HepG2 (cell line): Measurements from ENCODE around the gene CYSRT1. TPM values are rescaled to one million over a fixed set of nuclear protein-coding genes. Genes with fewer than 3 reads are reported as not detected.
A peak's percentile ranks its signal among the peaks of the same experiment; 100 is the strongest.

Source experiments
- AGO2 ChIP-seq: fragments of 200-400 bp; formaldehyde crosslinking; optimal IDR thresholded peaks from 2 replicates; pipeline ENCODE3; 2017; ENCODE audit warnings: mild to moderate bottlenecking, low read depth, low read length, moderate library complexity
- ARID4A ChIP-seq: sonication (generic); formaldehyde crosslinking; IDR thresholded peaks from 2 replicates; pipeline ENCODE4 v1.5.0; 2020; ENCODE audit warnings: mild to moderate bottlenecking, missing genetic modification reagents, borderline replicate concordance
- ATF2 ChIP-seq: sonication (generic); formaldehyde crosslinking; IDR thresholded peaks from 2 replicates; pipeline ENCODE4 v1.4.0; 2020; ENCODE audit warnings: missing genetic modification reagents
- CHD2 ChIP-seq: IDR thresholded peaks from 2 replicates; pipeline ENCODE4 v1.6.1; 2011; ENCODE audit warnings: low read depth, low read length, improper control_type of control experiment
- CREM ChIP-seq, 2 experiments: sonication (generic) in 1 of 2; formaldehyde crosslinking in 1 of 2; IDR thresholded peaks; 2 replicates each; pipeline versions ENCODE4 v1.4.0 to v1.6.1; 2016 to 2020; ENCODE audit warnings: antibody characterized with exemption in 1 of 2, mild to moderate bottlenecking in 1 of 2, missing genetic modification reagents in 1 of 2
- MIER3 ChIP-seq: IDR thresholded peaks from 2 replicates; pipeline ENCODE4 v1.6.1; 2016; ENCODE audit warnings: missing compliant biosample characterization, borderline replicate concordance
- PHF20 ChIP-seq: sonication (generic); formaldehyde crosslinking; IDR thresholded peaks from 2 replicates; pipeline ENCODE4 v1.5.0; 2020; ENCODE audit warnings: mild to moderate bottlenecking, missing genetic modification reagents
- PRDM15 ChIP-seq: sonication (generic); formaldehyde crosslinking; IDR thresholded peaks from 2 replicates; pipeline ENCODE4 v1.4.0; 2020; ENCODE audit warnings: missing genetic modification reagents
- RBM39 ChIP-seq: fragments of 200-400 bp; formaldehyde crosslinking; IDR thresholded peaks from one replicate; pipeline ENCODE4 v1.6.1; 2018; ENCODE audit warnings: antibody characterized with exemption, mild to moderate bottlenecking, low read depth, low read length; ENCODE audit not compliant: poor library complexity, severe bottlenecking
- RXRB ChIP-seq: IDR thresholded peaks from 2 replicates; pipeline ENCODE4 v1.6.1; 2016; ENCODE audit warnings: borderline replicate concordance, missing genetic modification reagents, missing compliant biosample characterization
- SOX5 ChIP-seq: IDR thresholded peaks from 2 replicates; pipeline ENCODE4 v1.6.1; 2016; ENCODE audit warnings: borderline replicate concordance
- TGIF2 ChIP-seq: IDR thresholded peaks from 2 replicates; pipeline ENCODE4 v1.6.1; 2016; ENCODE audit warnings: control low read depth, missing compliant biosample characterization
- TP53 ChIP-seq: sonication (generic); formaldehyde crosslinking; conservative IDR thresholded peaks from 2 replicates; pipeline ENCODE4 v1.4.0; 2020; ENCODE audit warnings: missing genetic modification reagents
- YEATS2 ChIP-seq: sonication (generic); formaldehyde crosslinking; IDR thresholded peaks from 2 replicates; pipeline ENCODE4 v1.4.0; 2020; ENCODE audit warnings: missing genetic modification reagents, borderline replicate concordance
- ZFP1 ChIP-seq: IDR thresholded peaks from 2 replicates; pipeline ENCODE4 v1.6.1; 2016
- ZNF101 ChIP-seq: sonication (generic); formaldehyde crosslinking; IDR thresholded peaks from 2 replicates; pipeline ENCODE4 v1.4.0; 2020; ENCODE audit warnings: mild to moderate bottlenecking, low read depth, missing genetic modification reagents, borderline replicate concordance
- ZNF460 ChIP-seq: sonication (generic); formaldehyde crosslinking; IDR thresholded peaks from 2 replicates; pipeline ENCODE4 v1.5.1; 2020; ENCODE audit warnings: missing genetic modification reagents, mild to moderate bottlenecking, borderline replicate concordance
- polyA plus RNA-seq, 8 experiments: library from polyadenylated mRNA; depleted of rRNA in 3 of 8; stranded (reverse) in 7 of 8; unstranded in 1 of 8; fragments of >200 nt; fragmentation: Illumina TruSeq in 4 of 8; extraction: Trizol in 4 of 8; gene quantifications; 2 replicates each; pipeline versions ENCODE4 v1.2.1 to v1.2.3, GENCODE V29; 2011 to 2016; ENCODE audit warnings: low read depth in 4 of 8, missing spikeins in 1 of 8, mixed read lengths in 1 of 8; ENCODE audit not compliant: insufficient read depth in 1 of 8
- total RNA-seq, 5 experiments: library from RNA; depleted of rRNA; stranded (reverse); fragments of >200 nt; fragmentation: Illumina TruSeq; extraction: Trizol; gene quantifications; 2 replicates each; pipeline ENCODE4 v1.2.3, GENCODE V29; 2016; ENCODE audit warnings: low read depth in 1 of 5

Gene CYSRT1
- total and polyA plus RNA-seq, 2 of the 13 experiments (the other 11 are each of a cell fraction or from before 2014, with no cell fraction given): 1.5 to 2.1 TPM

GRCh38 chr9:137205126-137206069, 19.6 kb upstream of the CYSRT1 start, which contains the start of the genes NDOR1 and TMEM203 (continued):
- TF ChIP-seq ATF2 (CRISPR knock-in tag): peak; percentile 62; the same call in 1 of the 2 replicates
- no peak for TF ChIP-seq ZNF101 (CRISPR knock-in tag)
- peak; percentile 99 for TF ChIP-seq ARID4A (CRISPR knock-in tag)
- TF ChIP-seq ZNF460: no peak
- TF ChIP-seq YEATS2: peak; percentile 95
- TF ChIP-seq SOX5 (CRISPR knock-in tag): 0 out of 2 replicates have a peak, but pooled peaks have one; percentile 19
- TF ChIP-seq MIER3 (CRISPR knock-in tag): peak; percentile 48; the same call in 1 of the 2 replicates
- TF ChIP-seq PRDM15 (CRISPR knock-in tag): peak; percentile 76; the same call in 1 of the 2 replicates
- no peak for TF ChIP-seq CHD2
- peak; percentile 19; the same call in 1 of the 2 replicates for TF ChIP-seq RXRB (CRISPR knock-in tag)
- TF ChIP-seq CREM (IDR thresholded peaks at IDR 0.05): peak; percentile 93
- TF ChIP-seq CREM (CRISPR knock-in tag; IDR thresholded peaks at IDR 0.05): peak; percentile 95
- no peak for TF ChIP-seq RBM39
- TF ChIP-seq ZFP1: no peak
- TF ChIP-seq TGIF2 (CRISPR knock-in tag): peak; percentile 83
- TF ChIP-seq PHF20 (CRISPR knock-in tag): peak; percentile 98
- TF ChIP-seq TP53 (CRISPR knock-in tag): no peak
- TF ChIP-seq AGO2: peak; percentile 64
